ENCODE measurements around the gene GOT1.

- TF ChIP-seq CTCF (conservative IDR thresholded peaks at IDR 0.05; ENCODE audit: low read depth in 2 of 2) (no peak), EZH2 (IDR thresholded peaks at IDR 0.05; ENCODE audit: low read depth, unreplicated experiment) (no peak), REST (IDR thresholded peaks at IDR 0.05; ENCODE audit: unreplicated experiment) (no peak), POLR2AphosphoS5 (IDR thresholded peaks at IDR 0.05; ENCODE audit: low read depth) (no peak), EZH2phosphoT487 (IDR thresholded peaks at IDR 0.05; ENCODE audit: unreplicated experiment) (no peak), JUNB (IDR thresholded peaks at IDR 0.05; ENCODE audit: unreplicated experiment) (no peak), CREB1 (CRISPR knock-in tag; IDR thresholded peaks at IDR 0.05; ENCODE audit: low read depth) (no peak), ZNF331 (CRISPR knock-in tag; IDR thresholded peaks at IDR 0.05; ENCODE audit: low read depth) (no peak), ETS1 (IDR thresholded peaks at IDR 0.05) (no peak)
Measured at GRCh38 chr10:99460070-99460469, 29.6 kb upstream of the GOT1 start.
